HCT116 (cell line): ENCODE data around the gene SDK2. TPM values are rescaled to one million over a fixed set of nuclear protein-coding genes. Genes with fewer than 3 reads are reported as not detected.

Source experiments
- ATAC-seq: fragments of 200-7000 bp; cut with Tn5 transposase; 2 replicates; pipeline ENCODE4 v1.9.1; 2020; ENCODE audit warnings: mild to moderate bottlenecking, moderate library complexity
- BruUV-seq: library from RNA; stranded (reverse); fragments of 400-500 nt; replicated peaks from 2 replicates; lab custom pipeline; 2021; lab: Mats Ljungman, UMichigan
- CTCF ChIA-PET: fragments of 300-600 bp; sonication (Branson Sonifier 250); formaldehyde crosslinking; loops from one replicate; lab custom pipeline; 2021; ENCODE audit warnings: antibody characterized with exemption; lab: Charles Lee
- POLR2A ChIA-PET: fragments of 300-600, 350-600 bp; sonication (Branson Sonifier 250); formaldehyde crosslinking; loops from one replicate; lab custom pipeline; 2021; ENCODE audit warnings: antibody characterized with exemption; lab: Charles Lee
- RAD21 ChIA-PET, 2 experiments: fragments of 300-600 bp; sonication (Branson Sonifier 250); formaldehyde crosslinking; loops; one replicate each; lab custom pipeline; 2023; ENCODE audit warnings: low total read pairs in 2 of 2; ENCODE audit not compliant: uncharacterized antibody in 2 of 2, unreplicated experiment in 2 of 2, low non-redundant PET in 1 of 2; lab: Charles Lee
- DNase-seq: peaks from one replicate; pipeline ENCODE4 v3.0.0-alpha.2; 2010; ENCODE audit warnings: low read depth, low spot score
- H2AFZ ChIP-seq: fragments of 200-600 bp; shearing (Covaris generic), sonication (generic); 2 replicates; pipeline ENCODE4 v1.6.1; 2017; ENCODE audit warnings: low read depth, mixed run types, mixed read lengths, antibody characterized with exemption, low read length; ENCODE audit not compliant: poor library complexity, severe bottlenecking
- H3K27ac ChIP-seq: 2 replicates; pipeline ENCODE4 v1.5.1; 2012; ENCODE audit warnings: low read depth, low read length
- H3K27me3 ChIP-seq: fragments of 200-600 bp; sonication (generic); 2 replicates; pipeline ENCODE4 v1.6.1; 2016; ENCODE audit warnings: mixed run types, low read length, mixed read lengths; ENCODE audit not compliant: insufficient read depth
- H3K36me3 ChIP-seq, 2 experiments: fragments of 200-500 bp in 1 of 2; fragments of 200-600 bp in 1 of 2; sonication (Bioruptor generic) in 1 of 2; sonication (generic) in 1 of 2; 2 replicates each; pipeline versions ENCODE4 v1.5.1 to v1.6.1; 2014 to 2016; ENCODE audit warnings: low read length in 2 of 2, inconsistent platforms in 1 of 2, mixed read lengths in 1 of 2, mixed run types in 1 of 2; ENCODE audit not compliant: insufficient read depth in 2 of 2, control insufficient read depth in 1 of 2
- H3K4me1 ChIP-seq, 2 experiments: fragments of 200-600 bp in 1 of 2; sonication (generic) in 1 of 2; 2 replicates each; pipeline versions ENCODE4 v1.5.1 to v1.6.1; 2012 to 2017; ENCODE audit warnings: low read length in 2 of 2, inconsistent platforms in 1 of 2, mild to moderate bottlenecking in 1 of 2, mixed read lengths in 1 of 2, mixed run types in 1 of 2, moderate library complexity in 1 of 2; ENCODE audit not compliant: insufficient read depth in 2 of 2, control insufficient read depth in 1 of 2
- H3K4me2 ChIP-seq: fragments of 200-600 bp; sonication (generic); 2 replicates; pipeline ENCODE4 v1.6.1; 2017; ENCODE audit warnings: mixed run types, low read length, mixed read lengths
- H3K4me3 ChIP-seq, 2 experiments: fragments of 200-600 bp in 1 of 2; sonication (generic) in 1 of 2; replicated peaks in 1 of 2; 2 replicates each; pipeline ENCODE4 v1.5.1; 2011 to 2016; ENCODE audit warnings: low read length in 2 of 2, control low read depth in 1 of 2, low read depth in 1 of 2, mild to moderate bottlenecking in 1 of 2, mixed read lengths in 1 of 2, mixed run types in 1 of 2
- H3K79me2 ChIP-seq: fragments of 200-600 bp; sonication (generic); 2 replicates; pipeline ENCODE4 v1.6.1; 2017; ENCODE audit warnings: mild to moderate bottlenecking, mixed run types, low read length, moderate library complexity, mixed read lengths; ENCODE audit not compliant: insufficient read depth
- H3K9ac ChIP-seq: fragments of 200-600 bp; sonication (generic); 2 replicates; pipeline ENCODE4 v1.6.1; 2016; ENCODE audit warnings: low read length, mixed read lengths
- H3K9me2 ChIP-seq: fragments of 200-600 bp; sonication (generic), shearing (Covaris generic); 2 replicates; pipeline ENCODE4 v1.6.1; 2017; ENCODE audit warnings: mixed run types, mild to moderate bottlenecking, moderate library complexity; ENCODE audit not compliant: insufficient read depth
- H3K9me3 ChIP-seq, 2 experiments: fragments of 200-500 bp in 1 of 2; fragments of 200-600 bp in 1 of 2; sonication (Bioruptor generic) in 1 of 2; sonication (generic) in 1 of 2; 2 replicates each; pipeline ENCODE4 v1.6.1; 2014 to 2017; ENCODE audit warnings: low read length in 2 of 2, mixed read lengths in 2 of 2, inconsistent platforms in 1 of 2, low read depth in 1 of 2, mild to moderate bottlenecking in 1 of 2, mixed run types in 1 of 2, moderate library complexity in 1 of 2; ENCODE audit not compliant: control insufficient read depth in 1 of 2, insufficient read depth in 1 of 2
- H4K20me1 ChIP-seq: fragments of 200-600 bp; sonication (generic), shearing (Covaris generic); 2 replicates; pipeline ENCODE4 v1.6.1; 2017; ENCODE audit warnings: mixed run types, mild to moderate bottlenecking, moderate library complexity; ENCODE audit not compliant: insufficient read depth
- CBX3 ChIP-seq: IDR thresholded peaks from 2 replicates; pipeline ENCODE4 v1.6.1; 2012; ENCODE audit warnings: low read depth
- CEBPB ChIP-seq: IDR thresholded peaks from 2 replicates; pipeline ENCODE4 v1.6.1; 2012; ENCODE audit warnings: low read depth
- EGR1 ChIP-seq: IDR thresholded peaks from 2 replicates; pipeline ENCODE4 v1.6.1; 2012; ENCODE audit warnings: low read depth
- ELF1 ChIP-seq: IDR thresholded peaks from 2 replicates; pipeline ENCODE4 v1.6.1; 2012; ENCODE audit warnings: low read depth, borderline replicate concordance
- EZH2 ChIP-seq: fragments of 200-600 bp; sonication (generic); IDR thresholded peaks from 2 replicates; pipeline ENCODE4 v1.6.1; 2017; ENCODE audit warnings: antibody characterized with exemption, mixed run types
- EZH2phosphoT487 ChIP-seq: fragments of 200-600 bp; IDR thresholded peaks from 2 replicates; pipeline ENCODE4 v1.6.1; 2018; ENCODE audit warnings: antibody characterized with exemption, borderline replicate concordance
- FOSL1 ChIP-seq: IDR thresholded peaks from 2 replicates; pipeline ENCODE4 v1.6.1; 2012; ENCODE audit warnings: low read depth
- JUND ChIP-seq: IDR thresholded peaks from 2 replicates; pipeline ENCODE4 v1.6.1; 2012
- POLR2A ChIP-seq: IDR thresholded peaks from 2 replicates; pipeline ENCODE4 v1.7.0; 2011; ENCODE audit warnings: borderline replicate concordance; ENCODE audit not compliant: insufficient read depth, insufficient read length; ENCODE audit errors: extremely low read depth
- POLR2AphosphoS5 ChIP-seq: IDR thresholded peaks from 2 replicates; pipeline ENCODE4 v1.6.1; 2011; ENCODE audit warnings: mild to moderate bottlenecking, low read depth, low read length, moderate library complexity
- RAD21 ChIP-seq: IDR thresholded peaks from 2 replicates; pipeline ENCODE4 v1.6.1; 2012; ENCODE audit warnings: low read depth, mild to moderate bottlenecking
- REST ChIP-seq: IDR thresholded peaks from 2 replicates; pipeline ENCODE4 v1.6.1; 2012; ENCODE audit warnings: low read depth
- SP1 ChIP-seq: IDR thresholded peaks from 2 replicates; pipeline ENCODE4 v1.6.1; 2012; ENCODE audit warnings: low read depth
- SRF ChIP-seq: IDR thresholded peaks from 2 replicates; pipeline ENCODE4 v1.6.1; 2012; ENCODE audit warnings: low read depth
- ZBTB33 ChIP-seq: IDR thresholded peaks from 2 replicates; pipeline ENCODE4 v1.6.1; 2011; ENCODE audit warnings: mild to moderate bottlenecking, low read length, moderate library complexity; ENCODE audit not compliant: insufficient replicate concordance; ENCODE audit errors: extremely low read depth
- ZFX ChIP-seq: fragments of 450-650 bp; IDR thresholded peaks from 2 replicates; pipeline ENCODE4 v1.6.1; 2017
- ZNF274 ChIP-seq: fragments of 200-500 bp; sonication (Bioruptor generic); IDR thresholded peaks from 2 replicates; pipeline ENCODE4 v1.6.1; 2014; ENCODE audit warnings: mild to moderate bottlenecking, low read depth, low read length, inconsistent platforms
- intact Hi-C: fragments of 100-400 bp; cut with micrococcal nuclease; formaldehyde crosslinking; loops from 2 replicates; pipeline ENCODE4 v1.10.0; 2022
- total RNA-seq: library from RNA; stranded (reverse); gene quantifications from one replicate; pipeline ENCODE4 v1.2.1, GENCODE V29; 2021; ENCODE audit not compliant: unreplicated experiment
- TF ChIP-seq, protein P1 (sequence below): IDR thresholded peaks from 2 replicates; pipeline ENCODE4 v1.6.1; 2012
- TF ChIP-seq, protein P2 (sequence below), 3 experiments: fragments of 200-600 bp in 1 of 3; sonication (generic) in 1 of 3; IDR thresholded peaks in 2 of 3; conservative IDR thresholded peaks in 1 of 3; 2 replicates each; pipeline ENCODE4 v1.5.1; 2012 to 2017; ENCODE audit warnings: low read depth in 2 of 3, low read length in 2 of 3, antibody characterized with exemption in 1 of 3, borderline replicate concordance in 1 of 3, control low read depth in 1 of 3, mild to moderate bottlenecking in 1 of 3, mixed read lengths in 1 of 3, mixed run types in 1 of 3, moderate library complexity in 1 of 3; ENCODE audit not compliant: insufficient read depth in 1 of 3

Gene SDK2
- total RNA-seq, 1 experiment from 2014 or later: 0.10 TPM

DNA sequence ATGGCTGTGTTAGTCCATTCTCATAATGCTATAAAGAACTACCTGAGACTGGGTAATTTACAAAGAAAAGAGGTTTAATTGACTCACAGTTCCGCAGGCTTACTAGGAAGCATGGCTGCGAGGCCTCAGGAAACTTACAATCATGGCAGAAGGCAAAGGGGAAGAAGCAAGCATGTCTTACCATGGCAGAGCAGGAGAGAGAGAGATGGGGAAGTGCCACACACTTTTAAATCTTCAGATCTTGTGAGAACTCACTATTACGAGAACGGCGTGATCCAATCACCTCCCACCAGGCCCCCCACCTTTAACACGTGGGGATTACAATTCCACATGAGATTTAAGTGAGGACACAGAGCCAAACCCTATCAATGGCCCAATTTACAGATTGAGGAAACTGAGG lies 96.5 kb downstream of the SDK2 start:
- Histone ChIP-seq H3K79me2 (no peaks in the 10 kb centered on the region), H3K9me3 (no peaks in the 10 kb centered on the region), H2AFZ (no peak overlapping the region), H3K9me2 (no peaks in the 10 kb centered on the region), H3K9ac (no peak overlapping the region), H3K36me3 (no peaks in the 10 kb centered on the region), H3K27me3 (no peaks in the 10 kb centered on the region; the same call in 1 of the 2 replicates), H3K27ac (no peak overlapping the region), H3K4me3 (no peak overlapping the region), H3K4me2 (no peak overlapping the region), H4K20me1 (no peaks in the 10 kb centered on the region), H3K4me1 (peaks cover 7% of the 10 kb centered on the region in 2 experiments; a peak in 3 of 4 replicates)
- intact Hi-C loops: no loop called here
- TF ChIP-seq EZH2: no peak
- TF ChIP-seq, protein P1, sequence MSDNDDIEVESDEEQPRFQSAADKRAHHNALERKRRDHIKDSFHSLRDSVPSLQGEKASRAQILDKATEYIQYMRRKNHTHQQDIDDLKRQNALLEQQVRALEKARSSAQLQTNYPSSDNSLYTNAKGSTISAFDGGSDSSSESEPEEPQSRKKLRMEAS: no peak
- no peak for TF ChIP-seq ZNF274
- TF ChIP-seq ELF1: no peak
- TF ChIP-seq JUND: no peak
- no peak for TF ChIP-seq RAD21
- no peak for TF ChIP-seq CBX3
- no peak for TF ChIP-seq ZBTB33
- TF ChIP-seq REST: no peak
- TF ChIP-seq, protein P2, sequence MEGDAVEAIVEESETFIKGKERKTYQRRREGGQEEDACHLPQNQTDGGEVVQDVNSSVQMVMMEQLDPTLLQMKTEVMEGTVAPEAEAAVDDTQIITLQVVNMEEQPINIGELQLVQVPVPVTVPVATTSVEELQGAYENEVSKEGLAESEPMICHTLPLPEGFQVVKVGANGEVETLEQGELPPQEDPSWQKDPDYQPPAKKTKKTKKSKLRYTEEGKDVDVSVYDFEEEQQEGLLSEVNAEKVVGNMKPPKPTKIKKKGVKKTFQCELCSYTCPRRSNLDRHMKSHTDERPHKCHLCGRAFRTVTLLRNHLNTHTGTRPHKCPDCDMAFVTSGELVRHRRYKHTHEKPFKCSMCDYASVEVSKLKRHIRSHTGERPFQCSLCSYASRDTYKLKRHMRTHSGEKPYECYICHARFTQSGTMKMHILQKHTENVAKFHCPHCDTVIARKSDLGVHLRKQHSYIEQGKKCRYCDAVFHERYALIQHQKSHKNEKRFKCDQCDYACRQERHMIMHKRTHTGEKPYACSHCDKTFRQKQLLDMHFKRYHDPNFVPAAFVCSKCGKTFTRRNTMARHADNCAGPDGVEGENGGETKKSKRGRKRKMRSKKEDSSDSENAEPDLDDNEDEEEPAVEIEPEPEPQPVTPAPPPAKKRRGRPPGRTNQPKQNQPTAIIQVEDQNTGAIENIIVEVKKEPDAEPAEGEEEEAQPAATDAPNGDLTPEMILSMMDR (IDR thresholded peaks at IDR 0.05 in 2 of 3, conservative IDR thresholded peaks at IDR 0.05 in 1 of 3; ENCODE audit: borderline replicate concordance in 1 of 3, insufficient read depth in 1 of 3, low read depth in 2 of 3, low read length in 2 of 3): no peak
- no peak for TF ChIP-seq CEBPB
- no peak for TF ChIP-seq POLR2A
- no peak for TF ChIP-seq POLR2AphosphoS5
- no peak for TF ChIP-seq SRF
- TF ChIP-seq EGR1: no peak
- no peak for TF ChIP-seq SP1
- TF ChIP-seq EZH2phosphoT487: no peak
- TF ChIP-seq ZFX: no peak
- TF ChIP-seq FOSL1: no peak
- CTCF ChIA-PET: no interaction called here
- RAD21 ChIA-PET: no interaction called here
- ATAC-seq: no peak
- POLR2A ChIA-PET: no interaction called here
- no peak for DNase-seq
- BruUV-seq: no TSS peak
